HG02973 (cell line): Measurements from ENCODE around the gene RELN.

Experiments used
- ATAC-seq: cut with Tn5 transposase; IDR thresholded peaks from one replicate; pipeline ENCODE4 v1.9.1; 2021; ENCODE audit warnings: moderate library complexity; ENCODE audit not compliant: unreplicated experiment

Gene RELN

DNA sequence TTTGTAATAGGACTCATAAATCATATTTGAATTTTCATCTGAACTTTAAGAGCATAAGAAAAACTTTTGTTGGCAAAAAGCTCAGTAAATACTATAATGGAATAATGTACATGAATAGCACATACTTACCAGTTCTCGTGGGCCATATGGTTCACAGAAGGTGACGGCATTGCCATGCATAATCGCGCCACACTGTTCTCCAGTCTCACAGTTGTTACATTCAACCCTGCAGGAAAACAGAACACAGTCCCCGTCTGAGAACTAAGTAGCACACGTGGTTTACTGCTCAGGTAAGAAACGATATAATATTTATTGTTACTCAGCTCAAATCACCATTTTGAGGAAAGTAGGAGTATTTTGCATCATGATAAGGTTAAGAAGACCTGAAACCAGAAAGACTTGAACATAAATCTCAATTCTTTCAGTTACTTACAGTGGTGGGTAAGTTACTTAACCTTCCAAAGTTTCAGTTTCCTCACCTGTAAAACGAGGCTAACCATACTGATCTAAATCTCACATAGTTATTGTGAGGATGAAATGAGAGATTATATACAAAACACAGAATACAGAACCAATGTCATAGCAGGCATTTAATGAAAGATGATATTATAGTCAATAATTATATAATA, 261.4 kb downstream of the RELN start:
- ATAC-seq = no peak

DNA sequence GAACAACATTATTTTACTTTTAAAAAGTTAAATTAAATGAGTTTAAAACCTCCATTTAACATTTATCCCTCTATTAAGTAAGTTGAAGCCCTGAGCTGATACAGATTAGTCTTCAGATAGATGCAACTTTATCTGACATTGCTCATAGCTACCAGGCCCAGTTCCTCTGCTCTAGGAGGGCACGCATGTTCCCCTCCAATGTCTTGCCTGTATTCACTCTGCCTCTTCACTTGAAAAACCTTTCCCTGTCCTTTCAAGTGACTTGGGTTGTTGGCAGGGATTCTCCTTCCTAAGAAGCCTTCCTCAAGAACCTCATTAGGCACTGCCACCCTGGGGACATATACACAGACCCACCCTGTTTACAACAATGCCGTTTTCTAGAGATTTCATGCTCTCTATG, 270.4 kb downstream of the RELN start:
- ATAC-seq = no peak

DNA sequence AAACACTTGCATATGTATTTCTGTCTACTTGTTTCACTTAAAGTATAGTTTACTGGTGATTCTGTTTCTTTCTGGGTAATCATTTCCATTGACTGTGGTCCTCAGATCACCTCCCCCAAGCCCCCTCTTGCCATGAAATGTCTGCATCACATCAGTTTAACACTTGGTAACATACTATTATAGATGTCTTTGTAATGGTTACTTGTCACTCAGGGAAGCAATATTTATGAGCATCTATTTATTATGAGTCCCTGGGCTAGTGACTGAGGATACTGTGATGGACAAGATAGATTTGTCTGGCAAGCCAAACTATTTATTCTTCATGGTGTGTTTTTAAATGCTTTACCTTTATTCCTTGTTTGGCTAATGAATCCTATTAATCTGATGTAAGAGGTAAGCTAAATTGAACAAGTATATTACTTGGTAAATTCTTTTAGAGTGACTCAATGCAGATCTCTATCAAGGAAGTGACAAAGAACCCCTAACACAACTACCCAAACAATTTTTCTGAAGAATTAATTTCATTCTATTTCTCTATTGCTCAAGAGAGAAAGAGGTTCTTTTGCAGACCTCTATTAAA, 270.9 kb downstream of the RELN start:
- ATAC-seq = no peak

DNA sequence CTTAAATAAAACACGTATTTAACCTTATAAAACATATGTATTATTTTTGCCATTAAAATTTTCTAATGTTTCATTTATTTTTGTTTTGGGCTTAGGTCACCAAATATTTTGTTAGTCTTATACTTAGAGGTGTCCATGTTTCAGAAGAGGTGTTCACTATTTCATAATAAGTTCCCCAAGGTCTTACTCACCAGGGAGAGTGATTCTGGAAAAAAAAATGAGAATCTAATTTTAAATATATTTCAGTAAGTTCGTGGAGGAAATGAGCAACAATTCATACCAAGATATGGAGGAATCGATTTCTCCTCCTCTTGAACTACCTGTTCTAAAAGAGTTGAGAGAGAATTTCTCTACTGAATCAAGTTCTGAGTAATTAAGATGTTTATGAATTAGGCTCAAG, 271.9 kb downstream of the RELN start:
- ATAC-seq = no peak

DNA sequence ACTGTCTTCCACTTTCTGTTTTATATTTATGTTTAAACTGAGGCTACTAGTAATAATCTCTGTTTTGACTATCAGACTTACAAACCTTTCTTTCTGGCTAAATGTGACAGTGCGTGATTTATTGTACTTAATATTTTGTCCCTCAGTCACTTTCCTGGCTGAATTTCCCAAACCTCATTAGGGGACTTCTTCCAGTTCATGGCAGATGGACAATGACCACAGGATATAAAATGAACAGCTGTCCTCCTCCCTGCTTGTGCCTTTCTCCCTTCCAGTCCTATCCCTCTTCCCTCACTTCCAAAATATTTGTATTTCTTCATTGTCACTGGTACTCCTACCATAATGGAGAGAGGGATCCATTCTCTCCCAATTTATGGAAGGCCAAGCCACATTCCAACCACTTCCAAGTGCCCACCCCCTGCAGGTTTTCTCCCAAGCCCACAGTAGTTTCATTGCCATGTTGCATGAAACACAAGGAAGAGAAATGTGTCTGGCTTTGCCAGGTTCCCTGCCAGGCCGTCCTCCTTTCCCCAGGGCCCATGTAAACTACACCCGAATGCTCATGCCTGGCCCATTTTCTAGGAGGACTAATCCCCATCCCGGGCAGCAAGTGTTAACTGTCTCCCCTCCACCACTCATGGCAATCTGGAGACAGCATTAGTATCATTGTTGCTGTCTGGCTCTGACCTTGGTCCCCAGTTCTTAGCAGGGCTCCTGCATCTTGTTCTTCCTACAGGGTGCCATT, 273.9 kb downstream of the RELN start:
- no peak for ATAC-seq

DNA sequence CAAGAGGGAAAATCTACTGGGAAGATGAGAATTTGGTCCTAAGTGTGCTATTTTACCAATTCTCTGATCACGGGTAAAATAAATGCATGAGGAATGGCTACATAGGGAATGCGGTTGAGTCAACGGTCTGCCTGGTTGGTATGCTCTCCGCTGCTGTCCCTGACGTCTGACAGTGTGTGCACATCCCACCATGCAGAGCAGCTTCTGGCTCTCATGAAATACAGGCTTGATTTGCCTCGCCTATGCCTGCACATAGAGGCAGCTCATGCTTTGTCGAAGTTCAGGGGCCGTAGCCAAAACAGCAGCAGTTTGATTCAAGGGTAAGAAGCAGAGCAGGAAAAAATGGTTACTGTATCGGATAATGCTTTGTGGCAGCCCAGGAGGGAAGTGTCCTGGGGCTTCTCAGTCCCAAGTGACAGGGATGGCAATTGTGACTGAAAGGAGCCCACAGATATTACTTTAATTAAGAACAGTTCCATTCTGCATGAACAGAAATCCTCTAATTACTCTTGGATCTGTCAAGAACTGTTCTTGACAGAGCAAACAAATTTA, 275.0 kb downstream of the RELN start:
- ATAC-seq = no peak

- ATAC-seq = no peak
Observed at GRCh38 chr7:103712991-103713778, 276.3 kb downstream of the RELN start.

DNA sequence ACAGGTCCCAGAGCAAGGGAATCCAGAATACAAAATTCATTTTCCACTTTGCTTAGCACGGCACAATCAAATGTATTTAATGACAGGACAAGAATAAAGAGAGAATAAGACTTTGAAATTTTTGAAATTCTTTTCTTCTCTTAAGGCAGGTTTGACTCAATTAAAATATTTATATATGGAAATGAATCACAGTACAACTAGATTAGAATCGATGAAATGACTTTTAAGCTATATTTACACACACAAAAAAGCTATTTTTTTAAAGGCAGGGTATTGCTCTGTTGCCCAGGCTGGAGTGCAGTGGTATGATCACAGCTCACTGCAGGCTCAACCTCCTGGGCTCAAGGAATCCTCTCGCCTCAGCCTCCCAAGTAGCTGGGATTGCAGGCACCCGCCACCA, 278.0 kb downstream of the RELN start:
- no peak for ATAC-seq

DNA sequence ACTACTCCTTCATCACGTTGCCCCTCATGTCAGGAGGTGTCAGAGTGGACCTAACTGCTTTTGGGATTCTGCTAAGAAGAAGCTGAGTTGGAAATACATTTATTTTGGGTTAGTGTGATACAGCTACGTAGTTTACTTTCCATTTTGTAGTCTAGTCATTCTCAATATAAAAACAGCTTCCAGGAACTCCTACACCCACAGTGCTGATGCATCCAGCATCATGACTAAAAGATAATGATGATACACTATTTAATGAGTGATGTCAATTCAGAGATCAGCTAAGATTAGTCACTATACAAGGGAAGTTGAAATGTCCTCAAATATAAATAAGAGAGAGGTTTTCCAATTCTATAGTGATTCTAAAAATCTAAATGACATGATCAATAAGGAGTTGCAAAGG, 279.2 kb downstream of the RELN start:
- ATAC-seq = no peak

DNA sequence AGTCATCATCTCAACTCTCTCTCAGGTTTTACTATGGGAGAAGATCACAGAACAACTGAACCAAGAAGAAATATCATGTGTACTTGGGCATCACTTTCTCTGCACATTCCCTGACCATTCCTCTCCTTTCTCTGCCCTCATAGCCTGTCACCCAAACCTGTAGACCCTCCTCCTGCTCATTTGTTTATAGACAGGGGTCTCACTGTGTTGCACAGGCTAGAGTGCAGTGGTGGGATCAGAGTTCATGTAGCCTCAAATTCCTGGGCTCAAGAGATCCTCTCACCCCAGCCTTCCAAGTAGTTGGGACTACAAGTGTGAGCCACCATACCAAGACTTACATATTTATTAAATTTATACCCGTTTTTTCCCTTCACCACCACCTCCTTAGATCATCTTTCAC, 282.7 kb downstream of the RELN start:
- no peak for ATAC-seq

GRCh38 chr7:103705542-103705941, 283.9 kb downstream of the RELN start:
- no peak for ATAC-seq

DNA sequence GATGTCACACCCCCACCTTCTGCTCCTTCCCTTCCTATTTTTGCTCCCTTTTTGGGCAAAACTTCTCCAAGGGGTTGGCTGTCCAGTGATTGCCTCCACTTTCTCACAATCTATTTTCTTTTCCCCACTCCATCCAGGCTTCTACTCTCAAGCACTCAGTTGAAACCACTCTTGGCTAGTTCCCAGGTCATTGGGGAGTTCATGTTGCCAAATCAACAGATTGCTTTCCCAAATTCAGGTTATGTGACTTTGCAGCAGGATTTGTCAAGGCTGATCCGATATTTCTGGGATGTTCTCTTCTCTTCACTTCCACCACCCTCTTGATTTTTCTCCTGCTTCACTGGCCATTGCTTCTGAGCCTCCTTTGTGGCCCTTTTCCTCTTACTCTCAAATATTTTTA, 284.8 kb downstream of the RELN start:
- no peak for ATAC-seq

GRCh38 chr7:103702982-103703381, 286.5 kb downstream of the RELN start:
- ATAC-seq = no peak

- no peak for ATAC-seq
Observed at GRCh38 chr7:103702454-103702853, 287.0 kb downstream of the RELN start.

- no peak for ATAC-seq
Observed at GRCh38 chr7:103699032-103699431, 290.4 kb downstream of the RELN start.

DNA sequence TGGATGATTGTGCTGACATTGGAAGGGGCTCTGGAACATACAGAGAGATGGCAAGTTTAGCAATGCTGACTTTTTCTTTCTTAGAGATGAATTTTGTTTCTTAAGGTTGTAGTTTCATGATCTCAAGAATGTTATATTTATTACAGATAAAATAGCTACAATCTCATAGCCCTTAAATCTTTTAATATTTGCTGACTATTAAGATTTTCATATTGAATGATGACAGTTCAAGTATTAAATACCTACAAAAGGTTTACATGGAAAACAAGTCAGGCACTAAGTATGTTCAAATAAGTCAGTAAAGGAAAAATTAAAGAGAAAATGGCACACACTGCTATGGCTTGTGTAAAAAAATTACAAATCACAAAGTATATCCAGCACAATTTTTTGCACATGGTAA, 291.4 kb downstream of the RELN start:
- no peak for ATAC-seq

GRCh38 chr7:103695521-103695920, 293.9 kb downstream of the RELN start:
- no peak for ATAC-seq

DNA sequence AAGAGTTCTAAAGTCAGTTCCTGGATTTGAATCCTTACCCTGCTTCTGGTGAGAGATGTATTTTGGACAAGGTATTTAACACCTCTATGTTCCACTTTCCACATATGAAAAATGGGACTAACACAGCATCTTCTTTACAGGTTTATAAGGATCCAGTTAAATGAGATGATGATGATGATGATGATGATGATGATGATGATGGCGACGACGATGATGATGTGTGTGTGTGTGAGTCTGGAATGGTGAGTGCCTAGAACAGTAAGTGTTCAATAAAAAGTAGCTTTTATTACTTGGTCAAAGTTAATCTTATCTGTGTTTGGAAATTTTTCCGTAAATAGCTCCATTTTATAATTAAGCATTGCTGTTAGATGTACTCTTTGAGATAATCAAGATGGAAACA, 295.2 kb downstream of the RELN start:
- no peak for ATAC-seq

DNA sequence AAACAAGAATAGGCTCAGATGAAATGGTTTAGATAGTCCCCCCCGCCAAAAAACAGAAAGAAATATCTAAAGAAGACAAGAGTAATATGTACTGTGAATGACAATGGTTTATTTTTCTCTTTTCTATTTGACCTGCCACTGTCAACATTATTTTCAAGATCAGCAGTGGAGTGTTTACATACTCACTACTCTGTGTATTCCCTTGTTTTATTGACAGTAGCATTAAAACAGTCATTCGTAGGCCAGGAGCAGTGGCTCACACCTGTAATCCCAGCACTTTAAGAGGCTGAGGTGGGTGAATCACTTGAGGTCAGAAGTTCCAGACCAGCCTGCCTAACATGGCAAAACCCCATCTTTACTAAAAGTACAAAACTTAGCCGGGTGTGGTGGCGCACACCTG, 298.2 kb downstream of the RELN start:
- ATAC-seq = no peak

DNA sequence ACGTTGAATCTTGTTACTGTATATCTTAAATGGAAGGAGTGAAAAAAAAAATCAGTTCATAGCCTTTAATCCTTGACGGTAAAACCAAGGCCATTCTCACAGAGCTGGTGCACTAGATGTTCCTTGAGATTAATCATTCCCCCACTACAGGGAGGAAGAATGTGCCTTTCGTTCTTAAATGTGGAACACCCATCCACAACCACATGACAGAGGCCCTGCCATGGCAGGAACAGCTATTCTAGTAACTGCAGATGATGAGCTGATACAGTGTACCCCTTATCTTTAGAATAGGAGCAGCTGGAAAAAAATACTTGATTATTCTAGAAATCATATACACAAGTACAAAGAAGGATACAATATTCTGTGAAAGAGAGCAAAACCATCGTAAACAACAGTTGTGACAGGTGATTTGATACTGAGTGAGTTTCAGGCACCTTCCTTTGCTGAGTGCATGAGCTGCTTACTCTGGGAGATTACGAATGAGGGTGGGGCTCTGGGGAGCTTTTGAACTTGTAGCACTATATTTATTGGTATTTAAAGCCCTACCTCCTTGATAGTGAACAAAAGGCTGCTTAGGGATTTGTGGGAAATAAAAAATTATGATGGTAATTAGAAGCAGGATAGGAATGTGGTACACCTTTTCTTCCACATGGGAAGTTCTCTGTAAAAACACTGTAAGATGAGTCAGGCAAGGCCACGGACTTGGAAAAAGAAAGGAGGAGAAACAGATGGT, 299.1 kb downstream of the RELN start:
- ATAC-seq = no peak

- ATAC-seq = no peak
Observed at GRCh38 chr7:103689255-103689654, 300.2 kb downstream of the RELN start.
